Measurements from ENCODE around the gene PATE2. TPM values are rescaled to one million over a fixed set of nuclear protein-coding genes. Genes with fewer than 3 reads are reported as not detected.

The PATE2 gene
- total RNA-seq, 1 donor from 2014 or later = not detected

GRCh38 chr11:125768336-125769046 is 10.1 kb downstream of the PATE2 start:
- no peak for DNase-seq (ENCODE audit: low read depth)
- H3K36me3 ChIP-seq (ENCODE audit: control insufficient read depth, insufficient read depth, low read length) = no peaks in the 10 kb centered on the region
- H3K4me3 ChIP-seq (ENCODE audit: low read depth, low read length) = no peak overlapping the region
- no peak for TF ChIP-seq CTCF (IDR thresholded peaks at IDR 0.05; ENCODE audit: insufficient read depth, low read length, poor library complexity, severe bottlenecking)
- no peaks in the 10 kb centered on the region for H3K27me3 ChIP-seq (ENCODE audit: control insufficient read depth, insufficient read depth, low read length)

- Histone ChIP-seq H3K36me3 (ENCODE audit: control insufficient read depth, insufficient read depth, low read length) (no peaks in the 10 kb centered on the region), H3K4me3 (ENCODE audit: low read depth, low read length) (no peak overlapping the region), H3K27me3 (ENCODE audit: control insufficient read depth, insufficient read depth, low read length) (no peaks in the 10 kb centered on the region)
- no peak for DNase-seq (ENCODE audit: low read depth)
- no peak for TF ChIP-seq CTCF (IDR thresholded peaks at IDR 0.05; ENCODE audit: insufficient read depth, low read length, poor library complexity, severe bottlenecking)
These were observed 12.4 kb downstream of the PATE2 start for GRCh38 chr11:125766251-125766650.

GRCh38 chr11:125763483-125763882 is 15.1 kb downstream of the PATE2 start:
- no peak for DNase-seq (ENCODE audit: low read depth)

GRCh38 chr11:125762445-125762844 is 16.2 kb downstream of the PATE2 start:
- DNase-seq (ENCODE audit: low read depth) = no peak
- Histone ChIP-seq H3K27me3 (ENCODE audit: control insufficient read depth, insufficient read depth, low read length) (no peaks in the 10 kb centered on the region), H3K36me3 (ENCODE audit: control insufficient read depth, insufficient read depth, low read length) (no peaks in the 10 kb centered on the region), H3K4me3 (ENCODE audit: low read depth, low read length) (no peak overlapping the region)
- no peak for TF ChIP-seq CTCF (IDR thresholded peaks at IDR 0.05; ENCODE audit: insufficient read depth, low read length, poor library complexity, severe bottlenecking)

More at GRCh38 chr11:125763483-125763882, 15.1 kb downstream of the PATE2 start:
- H3K27me3 ChIP-seq (ENCODE audit: control insufficient read depth, insufficient read depth, low read length) = no peaks in the 10 kb centered on the region
- no peak for TF ChIP-seq CTCF (IDR thresholded peaks at IDR 0.05; ENCODE audit: insufficient read depth, low read length, poor library complexity, severe bottlenecking)
- H3K36me3 ChIP-seq (ENCODE audit: control insufficient read depth, insufficient read depth, low read length) = no peaks in the 10 kb centered on the region
- no peak overlapping the region for H3K4me3 ChIP-seq (ENCODE audit: low read depth, low read length)

- DNase-seq (ENCODE audit: low read depth) = no peak
- no peak for TF ChIP-seq CTCF (IDR thresholded peaks at IDR 0.05; ENCODE audit: insufficient read depth, low read length, poor library complexity, severe bottlenecking)
- no peak overlapping the region for H3K4me3 ChIP-seq (ENCODE audit: low read depth, low read length)
- H3K27me3 ChIP-seq (ENCODE audit: control insufficient read depth, insufficient read depth, low read length) = no peaks in the 10 kb centered on the region
- no peaks in the 10 kb centered on the region for H3K36me3 ChIP-seq (ENCODE audit: control insufficient read depth, insufficient read depth, low read length)
These were observed 22.6 kb downstream of the PATE2 start for GRCh38 chr11:125756050-125756449.

GRCh38 chr11:125750629-125751028 is 28.0 kb downstream of the PATE2 start:
- no peak overlapping the region for H3K4me3 ChIP-seq (ENCODE audit: low read depth, low read length)
- TF ChIP-seq CTCF (IDR thresholded peaks at IDR 0.05; ENCODE audit: insufficient read depth, low read length, poor library complexity, severe bottlenecking) = no peak
- no peaks in the 10 kb centered on the region for H3K36me3 ChIP-seq (ENCODE audit: control insufficient read depth, insufficient read depth, low read length)
- no peak for DNase-seq (ENCODE audit: low read depth)
- H3K27me3 ChIP-seq (ENCODE audit: control insufficient read depth, insufficient read depth, low read length) = no peaks in the 10 kb centered on the region
